UCSD-AML1 (cell line): ENCODE results near the gene STK16.
"Not testable (repeated sequence)": the region's sequence is repeated elsewhere in the genome, so short reads cannot be mapped to it uniquely, and the experiment has no call there.

Experiments used
- DNase-seq: peaks from one replicate; lab custom pipeline; 2025; ENCODE audit not compliant: unreplicated experiment; lab: John Stamatoyannopoulos, UW

Gene STK16

DNA sequence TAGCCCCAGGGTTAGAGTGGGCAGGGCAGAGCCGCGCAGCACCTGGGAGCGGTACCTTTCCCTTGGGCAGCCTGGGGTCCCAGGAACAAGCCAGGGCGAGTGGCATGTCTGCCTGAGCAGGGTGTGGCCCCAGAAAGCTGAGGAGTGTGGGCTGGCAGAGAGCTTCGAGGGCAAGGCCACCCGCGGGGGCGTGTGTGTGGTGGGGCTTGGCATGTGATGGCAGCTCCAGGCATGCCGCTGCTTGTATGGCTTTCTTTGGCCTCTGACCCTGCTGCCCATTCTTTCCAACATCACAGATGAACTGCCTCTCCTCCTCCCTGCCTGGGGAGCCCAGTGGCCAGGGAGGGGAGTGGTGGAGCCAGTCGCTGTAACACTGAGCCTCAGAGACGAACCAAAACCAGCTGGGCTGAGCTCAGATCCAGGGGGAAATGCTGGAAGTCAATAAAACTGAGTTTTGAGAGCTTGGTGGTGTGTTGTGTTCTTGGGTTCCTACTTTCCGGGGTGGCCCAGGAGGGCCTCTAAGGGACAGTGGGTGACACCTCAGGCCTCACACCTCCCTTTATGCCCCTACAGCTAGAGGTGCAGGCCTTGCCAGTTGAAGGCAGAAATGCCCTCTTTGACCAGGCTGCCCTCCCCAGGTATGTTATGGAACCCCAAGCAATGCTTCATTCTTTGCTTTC is 41.3 kb downstream of the STK16 start:
- DNase-seq = no peak

DNA sequence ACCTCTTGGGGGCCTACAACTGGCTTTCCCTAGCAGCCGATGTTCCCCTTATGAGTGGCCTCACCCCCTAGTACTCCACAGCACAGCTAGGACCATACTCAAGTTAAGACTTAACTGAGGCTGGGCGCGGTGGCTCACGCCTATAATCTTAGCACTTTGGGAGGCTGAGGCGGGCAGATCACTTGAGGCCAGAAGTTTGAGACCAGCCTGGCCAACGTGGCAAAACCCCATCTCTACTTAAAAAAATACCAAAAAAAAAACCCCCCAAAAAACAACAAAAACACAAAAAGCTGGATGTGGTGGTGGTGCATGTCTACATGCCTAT is 41.8 kb downstream of the STK16 start:
- DNase-seq = not testable (repeated sequence)

DNA sequence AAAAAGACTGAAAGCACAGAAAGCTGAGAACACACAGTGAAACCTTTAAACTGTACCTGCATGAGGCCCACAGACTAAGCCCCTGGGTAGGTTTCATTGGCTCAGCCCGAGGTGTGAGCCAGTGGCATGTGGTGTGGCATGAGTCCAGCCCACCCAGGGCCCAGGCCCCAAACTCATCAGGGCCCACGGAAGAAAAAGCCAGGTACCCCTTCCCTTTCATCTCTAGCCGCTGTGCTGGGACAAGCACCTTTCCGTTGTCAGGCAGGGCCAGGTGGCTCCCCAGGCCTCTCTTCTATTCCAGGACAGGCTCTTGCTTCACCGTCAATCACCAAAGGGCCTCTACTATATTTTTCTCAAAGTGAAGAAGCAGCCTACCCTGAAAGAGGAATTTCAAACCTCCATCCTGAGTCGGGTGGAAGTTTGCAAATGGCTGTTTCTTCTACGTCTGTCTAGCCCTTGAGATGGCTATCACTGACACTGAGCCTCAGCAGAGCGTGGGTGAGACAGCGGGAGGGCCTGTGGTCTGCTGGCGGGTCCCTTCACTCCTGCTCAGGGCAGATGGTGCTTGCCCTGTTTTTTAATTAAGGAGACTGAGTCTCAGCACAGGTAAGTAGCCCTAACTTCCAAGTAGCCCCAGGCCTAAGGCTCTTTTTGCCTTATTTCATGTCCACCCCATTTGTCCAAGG is 42.4 kb downstream of the STK16 start:
- DNase-seq = no peak

DNA sequence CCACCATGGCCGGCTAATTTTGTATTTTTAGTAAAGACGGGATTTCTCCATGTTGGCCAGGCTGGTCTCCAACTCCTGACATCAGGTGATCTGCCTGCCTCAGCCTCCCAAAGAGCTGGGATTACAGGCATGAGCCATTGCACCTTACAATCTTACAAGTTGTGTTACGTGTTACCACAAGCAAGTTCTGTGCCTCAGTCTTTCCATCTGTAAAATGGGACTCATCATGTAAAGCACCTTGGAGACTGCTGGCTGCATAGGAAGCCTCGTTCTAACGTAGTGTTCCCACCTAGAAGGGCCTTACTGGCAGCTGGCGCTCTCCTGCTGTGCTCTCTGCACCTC is 43.9 kb downstream of the STK16 start:
- DNase-seq = no peak

DNA sequence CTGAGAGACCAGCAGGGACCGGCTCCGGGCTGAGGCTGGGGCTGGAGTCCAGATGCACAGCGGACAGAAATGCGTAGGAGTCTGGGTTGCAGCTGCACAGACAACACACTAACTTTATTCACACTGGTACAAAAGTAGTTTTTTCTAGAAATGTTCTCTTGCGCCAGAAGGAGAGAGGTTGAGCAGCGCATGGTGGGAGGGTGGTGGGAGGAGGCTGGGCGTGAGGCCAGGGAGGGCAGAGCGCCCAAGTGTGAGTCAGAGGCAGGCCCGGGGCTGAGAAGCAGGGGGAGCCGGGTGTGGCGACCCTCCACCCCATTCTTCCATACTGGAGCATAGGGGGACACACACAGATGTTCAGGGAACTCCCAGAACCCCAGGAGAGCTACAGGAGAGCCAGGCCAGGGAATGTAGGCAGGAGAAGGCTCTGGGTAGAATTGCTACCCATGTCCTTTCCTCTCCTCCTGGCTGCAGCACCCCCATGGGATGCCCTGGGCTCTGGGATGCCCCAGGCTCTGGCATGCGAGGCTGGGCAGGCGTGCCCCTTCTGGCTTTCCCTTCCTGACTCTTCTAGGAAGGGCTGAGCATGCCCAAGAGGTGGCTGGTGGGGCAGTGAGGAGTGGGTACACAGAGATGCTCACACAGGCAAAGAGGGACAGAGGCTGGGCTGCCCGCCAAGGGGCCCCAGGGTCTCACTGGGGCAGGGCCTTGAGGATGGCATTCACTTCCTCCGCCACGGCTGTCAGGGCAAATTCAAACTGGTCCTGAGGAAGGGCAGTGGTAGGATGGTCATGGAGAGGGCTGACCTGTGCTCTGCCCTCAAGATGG is 44.5 kb downstream of the STK16 start:
- DNase-seq = no peak

DNA sequence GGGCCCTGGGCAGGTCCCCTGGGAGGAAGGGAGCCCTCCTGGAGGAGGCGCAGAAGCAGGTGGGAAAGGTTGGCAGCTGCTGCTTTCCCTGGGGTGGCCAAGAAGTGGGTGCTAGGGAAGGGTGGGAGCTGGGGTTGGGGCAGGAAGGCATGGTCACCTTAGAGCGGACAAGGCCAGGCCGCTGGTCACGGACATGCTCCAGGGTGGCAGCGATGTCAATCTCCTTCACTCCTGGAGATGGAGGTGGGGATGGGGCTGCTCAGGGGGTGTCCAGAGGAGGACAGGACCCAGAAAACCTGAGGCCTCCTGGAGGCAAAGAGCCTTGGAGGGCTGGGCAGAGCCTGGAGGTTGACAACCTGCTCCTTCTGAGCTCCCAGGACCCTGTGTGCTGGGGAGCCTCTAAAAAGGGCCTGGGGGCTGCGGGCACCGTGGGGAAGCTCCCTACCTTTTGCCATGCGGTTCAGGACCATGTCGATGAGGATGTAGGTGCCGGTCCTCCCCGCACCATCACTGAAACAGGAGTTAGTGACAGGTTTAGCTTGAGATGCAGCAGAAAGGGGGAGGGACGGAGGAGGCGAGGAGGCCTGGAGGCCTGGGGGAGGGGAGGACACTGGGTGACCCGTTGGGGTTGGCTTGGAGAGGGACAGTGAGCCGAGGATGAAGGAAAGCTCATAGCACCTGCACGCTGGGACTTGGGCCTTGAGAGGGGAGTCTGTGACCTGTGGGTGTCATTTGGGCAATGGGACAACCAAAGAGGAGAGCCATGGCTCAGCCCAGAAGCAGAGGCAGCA is 45.3 kb downstream of the STK16 start:
- no peak for DNase-seq

DNA sequence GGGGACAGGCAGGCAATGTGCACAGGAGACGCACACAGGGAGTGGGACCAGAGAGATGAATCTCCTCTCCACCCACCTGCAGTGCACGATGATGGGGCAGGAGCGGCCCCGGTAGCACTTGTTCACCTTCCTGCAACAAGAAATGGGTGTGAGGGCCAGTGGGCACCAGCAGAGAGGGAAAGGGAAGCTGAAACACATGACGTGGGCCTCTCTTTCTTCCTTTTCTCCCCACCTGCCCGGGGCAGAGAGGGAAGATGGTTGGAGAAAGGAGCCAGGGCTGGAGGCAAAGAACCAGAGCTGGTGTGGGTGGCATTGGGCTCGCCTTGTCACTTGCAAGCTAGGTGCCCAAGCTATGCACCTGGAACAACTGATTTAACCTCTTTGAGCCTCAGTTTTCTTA is 46.1 kb downstream of the STK16 start:
- no peak for DNase-seq

DNA sequence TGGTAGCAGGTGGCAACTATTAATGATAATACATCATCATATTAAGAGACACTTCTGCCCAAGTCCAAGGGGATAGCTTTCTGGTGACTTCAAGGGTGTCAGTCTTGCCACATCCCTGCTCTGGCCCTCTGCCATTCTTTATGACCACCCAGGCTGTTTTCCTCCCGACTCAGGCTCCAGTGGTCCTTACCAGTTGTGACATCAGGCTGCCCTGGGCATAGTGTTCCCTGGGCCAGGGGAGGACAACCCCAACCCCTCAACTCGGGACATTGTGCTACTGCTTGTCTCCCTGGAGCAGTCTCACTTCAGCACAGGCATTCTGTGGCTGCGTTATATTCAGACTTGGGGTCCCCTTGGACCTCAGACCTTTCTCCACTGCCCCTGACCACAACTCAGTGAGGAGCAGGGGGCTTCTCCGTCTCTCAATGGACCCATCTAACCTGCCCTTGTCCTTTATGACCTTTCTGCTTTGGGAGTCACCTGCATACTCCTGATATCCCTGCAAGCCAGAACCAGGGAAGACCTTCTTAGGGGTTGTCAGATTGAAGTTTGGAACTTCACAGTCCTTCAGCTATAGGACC is 46.7 kb downstream of the STK16 start:
- DNase-seq = no peak

DNA sequence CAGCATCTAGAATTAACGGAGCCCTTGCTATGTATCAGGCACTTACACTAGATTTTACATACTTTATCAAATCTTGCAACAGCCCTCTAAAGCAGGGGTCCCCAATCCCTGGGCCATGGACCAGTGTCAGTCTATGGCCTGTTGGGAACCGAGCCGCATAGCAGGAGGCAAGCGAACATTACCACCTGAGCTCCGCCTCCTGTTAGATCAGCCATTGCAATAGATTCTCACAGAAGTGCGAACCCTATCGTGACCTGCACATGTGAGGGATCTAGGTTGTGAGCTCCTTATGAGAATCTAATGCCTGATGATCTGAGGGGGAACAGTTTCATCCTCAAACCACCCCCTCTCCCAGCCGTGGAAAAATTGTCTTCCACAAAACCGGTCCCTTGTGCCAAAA is 47.3 kb downstream of the STK16 start:
- no peak for DNase-seq

DNA sequence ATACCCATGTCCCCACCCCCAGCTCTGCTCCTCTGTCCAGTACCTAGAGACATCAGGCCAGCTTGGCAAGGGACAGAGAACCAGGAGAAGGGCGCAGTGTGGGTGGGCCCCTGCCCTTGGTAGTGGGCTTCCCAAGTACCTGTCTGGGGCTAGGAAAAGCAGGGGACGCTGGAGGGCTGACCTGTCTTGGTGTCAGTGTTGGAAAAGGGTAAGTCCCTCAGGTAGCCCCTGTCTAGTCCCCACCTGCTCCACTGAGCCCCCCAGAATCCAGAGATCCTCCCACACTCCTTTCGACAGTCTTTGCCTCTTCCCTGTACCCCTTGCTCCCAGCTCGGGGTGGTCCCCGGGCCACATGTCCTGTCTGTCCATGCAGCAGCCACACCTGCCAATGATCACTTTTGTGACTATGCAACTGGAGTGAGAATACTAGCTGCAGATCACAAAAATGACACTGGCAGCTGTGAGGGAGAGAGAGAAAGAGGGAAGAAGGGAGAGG is 48.5 kb downstream of the STK16 start:
- DNase-seq = no peak

DNA sequence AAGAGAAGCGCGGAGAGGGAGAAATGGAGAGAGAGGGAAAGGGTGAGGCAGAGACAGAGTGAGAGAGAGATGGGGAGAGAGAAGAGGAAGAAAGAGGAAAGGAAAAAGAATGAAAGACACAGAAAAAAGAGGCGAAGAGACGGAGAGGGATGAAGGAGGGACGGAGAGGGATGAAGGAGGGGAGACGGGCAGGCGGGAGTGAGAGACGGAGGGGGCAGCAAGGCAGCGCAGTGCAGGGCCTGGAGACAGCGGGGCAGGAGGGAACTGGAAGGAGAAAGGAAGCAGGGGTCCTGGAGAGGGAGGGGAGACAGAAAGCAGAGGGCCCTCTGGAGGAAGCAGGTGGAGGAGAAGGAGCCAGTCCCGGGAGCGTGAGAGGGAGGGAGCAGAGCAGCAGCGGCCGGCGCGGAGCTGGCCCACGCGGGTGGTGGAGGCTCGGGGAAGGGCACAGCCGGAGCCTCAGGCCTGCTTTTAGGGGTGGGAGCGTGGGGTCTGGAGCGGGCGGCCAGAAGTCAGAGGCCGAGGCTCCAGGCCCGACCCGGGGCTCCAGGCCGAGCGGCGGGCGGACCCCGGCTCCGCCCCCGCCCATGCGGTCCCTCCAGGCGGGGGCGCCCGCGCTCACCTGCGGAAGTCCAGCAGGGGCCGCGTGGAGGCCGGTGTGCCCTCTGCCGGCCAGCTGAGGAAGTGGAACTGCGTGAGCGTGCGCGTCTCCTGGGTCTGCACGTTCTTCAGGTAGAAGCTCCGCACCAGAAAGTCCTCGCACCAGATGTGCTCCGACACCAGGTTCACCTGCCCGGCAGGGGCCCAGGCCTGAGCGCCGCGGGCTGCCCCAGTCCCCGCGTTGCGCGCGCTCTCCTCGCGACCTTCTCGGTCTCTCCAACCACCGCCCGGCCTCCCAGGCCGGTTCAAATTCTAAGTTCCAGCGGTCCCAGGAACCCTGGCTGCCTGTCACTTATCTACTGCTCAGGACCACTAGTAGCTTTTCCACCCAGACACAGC is 49.4 kb downstream of the STK16 start:
- DNase-seq = peak; percentile 90

DNA sequence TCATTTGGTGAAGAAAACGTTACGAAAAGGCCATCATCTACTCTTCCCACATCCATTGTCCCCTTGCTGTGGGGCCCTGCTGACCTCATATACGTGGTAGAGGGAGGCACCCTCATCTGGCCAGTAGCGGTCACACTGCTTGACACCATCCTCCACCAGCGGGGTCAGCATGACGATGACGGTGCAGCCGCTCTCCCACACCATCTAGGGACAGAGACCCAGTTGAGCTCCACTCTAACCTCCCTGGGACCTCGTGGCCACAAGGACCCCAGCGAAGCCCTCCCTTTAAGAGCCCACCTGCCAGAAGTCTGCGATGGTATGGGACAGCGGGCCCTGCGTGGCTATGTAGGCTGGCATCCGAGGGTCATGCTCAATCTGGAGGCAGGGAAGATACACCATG is 50.9 kb downstream of the STK16 start:
- DNase-seq = no peak

DNA sequence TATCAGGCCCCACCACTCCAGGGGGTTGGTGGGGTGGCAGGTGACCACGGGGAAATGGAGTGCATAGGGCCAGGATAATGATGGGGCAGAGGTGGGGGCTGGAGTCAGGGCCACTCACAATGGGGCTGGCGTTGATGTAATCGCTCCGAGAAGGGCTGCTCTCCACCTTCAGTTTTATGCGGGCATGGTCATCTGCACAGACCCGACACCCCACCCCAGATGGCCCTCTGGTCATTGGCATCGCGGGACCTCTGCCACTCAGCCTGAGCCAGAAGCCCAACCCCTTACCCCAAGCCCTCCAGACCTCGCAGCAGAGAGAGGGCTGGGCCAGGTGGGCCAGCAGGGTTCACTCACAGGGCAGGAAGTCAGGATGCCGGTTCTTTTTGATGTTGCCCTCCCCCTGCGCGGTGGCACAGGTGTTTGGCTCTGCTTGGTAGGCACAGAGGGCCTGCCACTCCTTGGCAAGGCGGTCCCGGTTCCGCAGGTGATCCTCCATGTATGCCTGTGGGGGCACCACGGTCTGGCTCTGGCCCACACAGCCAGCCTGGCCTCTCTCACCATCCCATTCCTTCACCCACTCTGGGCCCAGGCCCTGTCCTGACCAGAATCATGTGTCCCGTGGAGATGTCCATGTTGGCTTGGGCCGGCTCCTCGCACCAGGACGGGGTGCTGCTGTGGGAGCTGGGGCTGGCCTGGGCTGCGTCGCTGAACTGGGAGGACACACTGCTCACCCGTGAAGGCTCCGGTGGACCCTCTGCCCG is 51.5 kb downstream of the STK16 start:
- no peak for DNase-seq

DNA sequence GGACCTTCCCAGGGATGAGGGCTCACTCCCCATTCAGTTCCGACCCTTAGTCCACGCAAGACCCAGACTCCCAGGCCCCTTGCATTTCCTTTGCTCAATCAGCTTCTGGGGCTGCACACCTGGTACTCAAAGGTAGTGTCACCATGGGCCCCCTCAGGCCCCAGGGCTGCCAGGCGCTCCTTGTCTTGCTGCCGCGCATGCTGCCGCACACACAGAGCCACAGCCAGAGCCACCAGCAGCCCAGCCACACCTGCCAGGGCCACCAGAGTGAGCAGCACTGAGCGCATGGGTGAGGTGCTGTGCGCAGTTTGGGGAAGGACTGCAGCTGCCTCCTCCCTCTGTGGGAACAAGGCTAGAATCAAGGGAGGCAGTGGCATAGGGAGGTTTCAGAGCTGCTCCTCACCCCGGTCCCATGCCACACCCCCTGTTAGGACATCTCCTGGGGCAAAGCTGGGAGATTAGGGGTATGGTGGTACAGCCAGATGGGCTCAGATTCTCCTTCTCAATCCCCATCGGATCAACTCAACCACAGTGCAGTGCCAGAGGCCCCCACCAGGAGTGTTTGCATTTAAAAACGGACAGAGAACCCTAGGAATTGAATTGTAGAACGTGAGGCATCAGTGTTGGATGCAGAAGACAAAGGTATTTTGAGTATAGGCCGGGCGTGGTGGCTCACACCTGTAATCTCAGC is 52.6 kb downstream of the STK16 start:
- DNase-seq = no peak

DNA sequence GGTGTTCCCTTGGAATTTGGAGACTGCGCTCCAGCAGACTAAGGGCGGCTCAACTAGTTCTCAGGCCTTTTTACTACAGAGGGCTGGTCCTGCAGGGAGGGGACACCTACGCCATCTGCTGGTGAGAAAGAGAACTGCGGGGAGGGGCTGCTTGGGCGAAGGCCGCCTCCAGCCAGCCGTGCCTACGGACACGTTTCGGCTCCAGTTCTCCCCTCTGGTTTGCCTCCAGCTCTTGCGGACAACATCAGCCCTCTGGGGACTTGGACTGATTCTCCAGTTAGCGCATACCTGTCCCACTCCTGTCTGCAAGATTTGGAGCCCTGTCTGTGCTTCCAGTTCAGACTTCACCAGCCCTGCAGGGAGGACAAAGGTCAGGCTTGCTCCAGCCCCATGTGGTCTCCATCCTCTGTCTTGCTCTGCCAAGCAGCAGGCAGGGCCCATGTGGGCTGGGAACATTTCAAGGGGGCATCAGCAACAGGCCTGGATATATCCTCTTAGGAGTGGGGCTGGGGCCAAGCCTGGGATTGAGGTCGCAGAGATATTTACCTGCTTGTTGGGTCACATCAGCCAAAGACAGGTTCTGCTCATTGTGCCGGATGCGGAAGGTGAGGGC is 53.6 kb downstream of the STK16 start:
- DNase-seq = peak; percentile 80

DNA sequence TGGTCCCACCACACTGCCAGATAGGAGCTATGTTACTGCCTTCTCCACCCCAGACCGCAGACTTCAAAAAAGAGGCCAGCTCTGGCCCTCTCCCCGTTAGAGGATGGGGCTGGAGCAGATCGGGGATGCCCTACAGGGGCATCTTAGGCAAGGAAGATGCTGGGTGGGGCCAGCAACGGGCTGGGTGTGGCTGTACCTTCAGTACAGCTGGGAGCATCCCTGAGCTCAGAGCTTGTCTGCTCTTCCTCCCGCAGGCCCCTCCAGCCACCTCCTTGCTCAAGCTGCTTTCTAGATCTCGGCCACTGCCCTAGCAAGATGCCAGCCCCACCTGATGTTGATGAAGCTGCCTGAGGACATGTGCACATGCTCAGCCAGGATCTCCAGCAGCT is 54.1 kb downstream of the STK16 start:
- DNase-seq = no peak
